HG03520 (cell line): ENCODE data around the gene AHCTF1.
"Not testable (repeated sequence)": the region's sequence is repeated elsewhere in the genome, so short reads cannot be mapped to it uniquely, and the experiment has no call there.

Experiments
- ATAC-seq: cut with Tn5 transposase; IDR thresholded peaks from one replicate; pipeline ENCODE4 v1.9.1; 2021; ENCODE audit warnings: mild to moderate bottlenecking, moderate library complexity; ENCODE audit not compliant: unreplicated experiment

The AHCTF1 gene

GRCh38 chr1:246837418-246838117, 94.2 kb downstream of the AHCTF1 start:
- peak; percentile 57 for ATAC-seq

DNA sequence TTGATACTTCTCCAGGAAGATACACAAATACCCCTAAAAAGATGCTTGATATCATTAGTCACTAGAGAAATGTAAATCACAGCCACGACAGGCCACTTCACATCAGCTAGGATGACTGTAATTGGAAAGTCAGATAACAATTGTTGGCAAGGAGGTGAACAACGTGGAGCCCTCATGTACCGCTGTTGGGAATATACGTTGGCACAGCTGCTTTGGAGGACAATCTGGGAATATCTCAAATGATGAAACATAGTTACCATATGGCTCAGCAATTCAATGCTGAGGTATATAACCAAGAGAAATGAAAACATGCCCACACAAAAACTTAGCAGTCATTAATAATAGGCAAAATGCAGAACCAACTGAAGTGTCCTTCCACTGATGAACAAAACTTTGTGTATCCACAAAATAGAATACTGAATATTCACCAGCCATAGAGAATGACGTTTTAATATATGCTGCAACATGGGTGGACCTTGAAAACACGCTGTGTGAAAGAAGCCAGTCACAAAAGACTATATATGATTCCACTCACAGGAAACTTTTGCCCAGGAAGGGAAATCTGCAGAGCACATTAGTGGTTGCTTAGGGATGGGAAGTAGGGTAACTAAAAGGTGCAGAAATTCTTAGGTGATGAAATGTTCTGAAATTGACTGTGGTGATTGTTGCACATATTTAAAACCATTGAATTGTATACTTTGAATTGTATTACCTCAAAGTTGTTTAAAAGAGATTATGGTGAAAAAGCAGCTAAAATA, 95.4 kb downstream of the AHCTF1 start:
- ATAC-seq, result no peak

GRCh38 chr1:246831543-246831942, 100.2 kb downstream of the AHCTF1 start:
- ATAC-seq, result no peak

DNA sequence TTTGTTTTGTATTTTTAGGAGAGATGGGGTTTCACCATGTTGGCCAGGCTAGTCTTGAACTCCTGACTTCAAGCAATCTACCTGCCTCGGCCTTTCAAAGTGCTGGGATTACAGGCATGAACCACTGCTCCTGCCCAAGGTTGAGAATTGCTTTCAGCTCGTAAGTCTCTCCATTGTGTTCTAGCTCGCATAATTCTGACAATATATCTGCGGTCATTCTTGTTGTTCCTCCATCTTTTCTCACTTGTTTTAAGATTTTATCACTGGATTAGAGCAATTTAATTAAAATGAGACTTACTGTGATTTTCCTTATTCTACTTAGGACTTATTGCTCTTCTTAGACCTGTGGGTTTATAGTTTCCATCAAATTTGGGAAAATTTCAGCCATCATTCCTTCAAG, 102.9 kb downstream of the AHCTF1 start:
- no peak for ATAC-seq

DNA sequence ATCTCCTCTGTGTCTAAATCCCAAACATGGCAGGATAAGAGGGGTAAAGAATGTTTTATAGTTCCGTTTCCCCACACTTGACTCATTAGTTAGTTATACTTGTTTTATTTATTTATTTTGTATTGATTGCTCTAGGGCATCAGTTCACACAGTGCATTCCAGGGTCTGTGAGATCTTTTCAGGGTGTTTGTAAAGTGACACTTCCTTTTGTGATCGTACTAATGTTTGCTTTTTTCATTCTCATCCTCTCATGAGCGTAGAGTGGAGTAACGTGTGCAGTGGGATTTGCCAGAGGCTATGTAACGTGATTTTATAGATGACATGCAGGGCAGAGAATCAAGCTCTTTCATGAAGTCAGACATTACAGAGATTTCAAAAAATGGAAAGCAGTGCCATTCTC, 104.4 kb downstream of the AHCTF1 start:
- ATAC-seq, result no peak

DNA sequence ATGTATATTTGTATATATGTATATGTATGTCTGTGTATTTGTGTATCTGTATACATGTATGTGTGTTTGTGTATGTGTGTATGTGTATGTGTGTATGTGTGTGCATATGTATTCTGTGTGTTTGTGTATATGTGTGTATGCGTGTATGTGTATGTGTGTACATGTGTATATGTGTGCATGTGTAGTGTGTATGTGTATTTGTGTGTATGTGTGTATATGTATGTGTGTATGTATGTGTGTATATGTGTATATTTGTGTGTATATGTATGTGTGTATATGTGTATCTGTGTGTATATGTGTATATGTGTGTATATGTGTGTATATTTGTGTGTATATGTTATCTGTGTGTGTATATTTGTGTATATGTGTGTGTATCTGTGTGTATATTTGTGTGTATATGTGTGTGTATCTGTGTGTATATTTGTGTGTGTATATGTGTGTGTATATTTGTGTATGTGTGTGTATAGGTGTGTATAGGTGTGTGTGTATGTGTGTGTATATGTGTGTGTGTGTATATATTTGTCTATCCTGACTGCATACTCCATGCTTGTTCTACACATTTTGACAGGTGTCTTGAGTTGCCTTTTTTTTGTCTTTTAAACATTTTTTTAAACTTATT, 106.1 kb downstream of the AHCTF1 start:
- ATAC-seq, result no peak

DNA sequence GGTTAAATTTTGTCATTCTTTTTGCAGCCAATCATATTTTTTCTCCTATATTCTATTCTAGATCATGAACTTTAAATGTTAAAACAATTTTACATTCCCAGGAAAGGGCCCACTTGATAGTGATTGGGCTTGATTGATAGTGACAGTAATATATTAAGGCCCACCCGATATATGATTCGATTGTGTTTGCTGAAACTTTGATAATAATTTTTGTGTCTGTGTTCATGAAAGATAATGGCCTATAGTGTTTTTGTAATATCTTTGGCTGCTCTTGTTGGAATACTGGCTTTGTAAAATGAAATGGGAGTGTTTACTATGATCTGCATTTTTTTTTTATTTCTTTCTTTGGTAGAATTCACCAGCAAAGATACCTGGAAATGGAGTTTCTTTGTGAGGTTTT, 107.2 kb downstream of the AHCTF1 start:
- no peak for ATAC-seq

DNA sequence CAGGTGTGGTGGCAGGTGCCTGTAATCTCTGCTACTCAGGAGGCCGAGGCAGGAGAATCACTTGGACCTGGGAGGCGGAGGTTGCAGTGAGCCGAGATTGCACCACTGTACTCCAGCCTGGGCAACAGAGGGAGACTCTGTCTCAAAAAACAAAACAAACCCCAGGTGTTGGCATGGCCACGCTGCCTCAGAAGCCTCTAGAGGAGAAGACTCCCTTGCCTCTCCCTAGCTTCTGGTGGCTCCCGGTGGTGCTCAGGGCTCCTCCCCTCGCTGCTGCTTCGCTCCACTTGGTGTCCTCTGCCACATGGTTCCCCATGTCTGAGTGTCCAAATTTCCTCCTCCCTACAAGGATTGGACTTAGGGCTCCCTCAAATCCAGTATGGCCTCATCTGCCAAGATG, 109.6 kb downstream of the AHCTF1 start:
- not testable (repeated sequence) for ATAC-seq

DNA sequence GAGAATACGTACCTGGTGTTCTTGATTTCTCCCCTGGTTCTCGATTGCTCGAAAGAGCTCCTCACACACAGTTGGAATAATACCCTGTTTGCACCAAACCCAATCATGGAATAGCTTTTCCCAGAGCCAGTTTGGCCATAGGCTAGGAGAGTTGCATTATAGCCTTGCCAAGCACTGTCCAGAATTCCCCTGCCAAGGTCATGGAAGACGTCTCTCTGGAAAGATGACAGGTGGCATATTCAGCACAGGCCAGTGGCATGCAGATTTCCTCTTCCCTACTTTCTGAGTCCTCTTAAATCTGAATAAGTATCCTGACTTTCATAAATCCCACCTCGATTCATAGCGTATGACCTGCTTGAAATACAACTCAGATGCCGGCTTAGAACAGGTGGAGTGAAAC, 111.1 kb downstream of the AHCTF1 start:
- no peak for ATAC-seq

GRCh38 chr1:246817778-246818177, 114.0 kb downstream of the AHCTF1 start:
- not testable (repeated sequence) for ATAC-seq

DNA sequence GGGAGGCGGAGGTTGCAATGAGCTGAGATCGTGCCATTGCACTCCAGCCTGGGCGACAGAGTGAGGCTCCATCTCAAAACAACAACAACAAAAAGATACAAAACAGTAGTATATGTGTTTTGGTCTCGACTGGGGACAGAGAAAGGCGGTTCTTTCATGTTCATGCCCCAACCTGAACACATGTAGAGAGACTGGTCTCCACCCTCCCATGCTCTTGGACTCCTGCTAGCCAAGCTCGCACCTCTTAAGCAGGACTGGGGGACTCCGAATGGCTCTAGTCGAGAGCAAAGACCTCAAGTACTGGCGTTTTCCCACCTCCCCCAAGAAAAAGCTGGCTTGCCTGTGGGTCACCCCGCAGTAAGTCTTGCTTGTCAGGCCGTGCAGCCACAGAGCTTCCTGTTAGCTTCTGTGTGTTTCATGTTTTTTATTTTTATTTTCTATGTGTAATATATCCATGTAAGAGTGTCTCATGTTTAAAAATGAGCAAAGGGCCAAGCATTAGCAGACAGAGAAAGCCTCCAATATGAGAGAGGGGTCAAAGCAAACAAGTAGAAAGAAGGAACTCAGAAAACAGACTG, 116.0 kb downstream of the AHCTF1 start:
- ATAC-seq, result no peak

DNA sequence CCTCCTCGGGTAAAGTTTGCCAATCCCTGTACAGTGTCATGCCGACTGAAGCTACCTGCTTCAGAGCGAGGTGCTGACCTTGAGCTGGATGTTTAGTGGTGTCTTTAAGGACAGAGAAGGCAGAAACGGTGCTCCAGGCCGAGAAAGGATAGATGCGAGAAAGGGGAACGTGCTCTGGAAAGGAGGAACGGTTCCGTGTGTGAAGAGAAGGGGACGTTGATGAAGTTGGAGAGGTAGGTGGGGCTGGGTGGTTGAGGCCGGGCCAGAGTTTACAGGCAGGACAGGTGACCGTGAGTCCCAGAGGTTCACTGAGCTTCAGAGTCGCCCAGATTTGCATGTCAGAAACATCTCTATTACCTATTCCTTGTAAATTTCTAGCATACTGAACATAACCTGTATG, 116.9 kb downstream of the AHCTF1 start:
- ATAC-seq, result no peak

GRCh38 chr1:246813325-246813724, 118.4 kb downstream of the AHCTF1 start:
- ATAC-seq, result not testable (repeated sequence)

DNA sequence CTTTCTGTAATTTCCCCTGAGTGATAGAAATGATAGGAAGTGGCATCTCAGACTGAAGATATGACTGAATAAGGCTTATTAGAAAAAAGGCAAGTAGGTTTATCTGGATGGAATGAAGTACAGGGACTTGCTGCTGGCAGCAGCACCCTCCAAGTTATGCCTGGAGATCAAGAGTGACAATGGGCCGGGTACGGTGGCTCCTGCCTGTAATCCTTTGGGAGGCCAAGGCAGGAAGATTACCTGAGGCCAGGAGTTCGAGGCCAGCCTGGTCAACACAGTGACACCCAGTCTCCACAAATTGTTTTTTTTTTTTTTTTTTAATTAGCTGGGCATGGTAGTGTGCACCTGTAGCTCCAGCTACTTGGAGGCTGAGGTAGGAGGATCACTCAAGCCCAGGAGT, 119.8 kb downstream of the AHCTF1 start:
- ATAC-seq, result no peak

GRCh38 chr1:246809473-246809872, 122.3 kb downstream of the AHCTF1 start:
- ATAC-seq, result no peak

GRCh38 chr1:246805135-246805716, 126.5 kb downstream of the AHCTF1 start:
- ATAC-seq, result no peak

DNA sequence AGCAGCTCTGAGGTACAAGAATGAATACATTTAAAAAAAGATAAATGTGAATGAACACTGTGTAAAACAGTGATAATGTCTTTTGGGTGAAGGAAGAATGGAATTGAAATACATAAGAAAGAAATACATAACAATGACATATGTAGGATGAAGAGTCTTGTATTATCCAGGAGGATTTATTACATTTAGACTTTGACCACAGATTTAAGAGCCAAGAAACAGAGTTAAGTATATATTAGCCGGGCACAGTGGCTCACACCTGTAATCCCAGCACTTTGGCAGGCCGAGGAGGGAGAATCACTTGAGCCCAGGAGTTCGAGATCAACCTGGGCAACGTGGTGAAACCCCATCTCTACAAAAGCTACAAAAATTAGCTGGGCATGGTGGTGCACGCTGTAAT, 127.9 kb downstream of the AHCTF1 start:
- no peak for ATAC-seq

- ATAC-seq, result no peak
Observed at GRCh38 chr1:246803373-246803772, 128.4 kb downstream of the AHCTF1 start.

GRCh38 chr1:246801241-246802020, 130.3 kb downstream of the AHCTF1 start:
- ATAC-seq, result no peak

DNA sequence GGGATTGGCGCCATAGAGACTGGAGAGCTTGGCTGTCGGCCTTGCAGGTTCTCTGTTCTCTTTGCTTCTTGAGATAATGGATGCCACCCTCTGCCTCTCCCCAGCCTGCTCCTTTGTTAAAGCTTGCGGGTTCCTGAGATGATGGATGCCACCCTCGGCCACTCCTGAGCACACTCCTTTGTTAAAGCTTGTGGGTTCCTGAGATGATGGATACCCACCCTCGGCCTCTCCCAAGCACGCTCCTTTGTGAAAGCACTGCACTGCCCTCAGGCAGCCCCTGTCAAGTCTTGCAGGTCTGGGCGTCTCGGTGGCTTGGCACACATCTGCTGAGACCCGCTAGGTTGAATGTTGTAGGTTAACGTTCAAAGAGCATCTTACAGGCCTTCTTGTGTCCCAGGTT, 131.0 kb downstream of the AHCTF1 start:
- ATAC-seq, result no peak

DNA sequence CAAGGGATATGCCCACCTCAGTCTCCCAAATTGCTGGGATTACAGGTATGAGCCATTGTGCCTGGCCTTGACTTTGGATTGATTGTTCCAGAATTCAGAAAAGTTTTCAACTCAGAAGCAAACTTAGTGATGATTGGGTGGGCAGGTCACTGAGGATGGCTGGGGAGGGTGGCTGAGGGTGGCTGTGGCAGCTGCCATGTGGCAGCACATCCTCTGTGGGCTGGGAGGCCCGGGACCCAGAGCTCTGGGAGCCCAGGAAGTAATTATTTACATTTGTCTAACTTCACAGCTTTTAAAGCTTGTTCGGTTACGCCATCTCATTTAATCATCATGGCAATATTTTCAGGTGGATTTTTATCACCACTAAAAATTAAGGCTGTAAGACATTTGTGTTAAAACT, 131.4 kb downstream of the AHCTF1 start:
- ATAC-seq, result no peak
